MCF 10A (cell line): ENCODE data around the gene ACOXL. TPM values are rescaled to one million over a fixed set of nuclear protein-coding genes. Genes with fewer than 3 reads are reported as not detected.

Source experiments
- BruUV-seq: library from RNA; stranded (reverse); fragments of 400-500 nt; replicated peaks from 2 replicates; lab custom pipeline; 2021; lab: Mats Ljungman, UMichigan
- CTCF ChIA-PET: fragments of 300-600 bp; sonication (Branson Sonifier 250); formaldehyde crosslinking; extraction: SDS; loops from one replicate; lab custom pipeline; 2021; ENCODE audit warnings: antibody characterized with exemption, inconsistent platforms; lab: Yijun Ruan, JAX
- POLR2A ChIA-PET: fragments of 300-600, 350-650 bp; sonication (Branson Sonifier 250); formaldehyde crosslinking; extraction: SDS; loops from one replicate; lab custom pipeline; 2020; ENCODE audit warnings: antibody characterized with exemption, inconsistent platforms; lab: Yijun Ruan, JAX
- DNase-seq: peaks from one replicate; pipeline ENCODE4 v3.0.0-alpha.2; 2018; ENCODE audit not compliant: unreplicated experiment
- H3K27ac Mint-ChIP-seq: one replicate; pipeline ENCODE4 v1.8.0; 2022; ENCODE audit warnings: mild to moderate bottlenecking, low read depth, mixed read lengths; ENCODE audit not compliant: unreplicated experiment
- H3K27me3 Mint-ChIP-seq: one replicate; pipeline ENCODE4 v1.8.0; 2022; ENCODE audit warnings: mixed read lengths; ENCODE audit not compliant: insufficient read depth, unreplicated experiment
- H3K36me3 Mint-ChIP-seq: one replicate; pipeline ENCODE4 v1.8.0; 2022; ENCODE audit warnings: mild to moderate bottlenecking, moderate library complexity, mixed read lengths; ENCODE audit not compliant: insufficient read depth, unreplicated experiment
- H3K4me1 Mint-ChIP-seq: one replicate; pipeline ENCODE4 v1.8.0; 2022; ENCODE audit warnings: mixed read lengths; ENCODE audit not compliant: insufficient read depth, unreplicated experiment
- H3K4me3 Mint-ChIP-seq: one replicate; pipeline ENCODE4 v1.8.0; 2022; ENCODE audit warnings: mild to moderate bottlenecking, moderate library complexity, mixed read lengths; ENCODE audit not compliant: unreplicated experiment
- H3K9me3 Mint-ChIP-seq: one replicate; pipeline ENCODE4 v1.8.0; 2022; ENCODE audit warnings: mixed read lengths; ENCODE audit not compliant: unreplicated experiment
- CTCF ChIP-seq: fragments of 200-600 bp; IDR thresholded peaks from one replicate; pipeline ENCODE4 v1.8.0; 2022; ENCODE audit warnings: antibody characterized with exemption, mild to moderate bottlenecking; ENCODE audit not compliant: unreplicated experiment
- intact Hi-C: fragments of 100-400 bp; cut with micrococcal nuclease; formaldehyde crosslinking; loops from 2 replicates; pipeline ENCODE4 v1.14.1; 2022
- total RNA-seq: library from RNA; stranded (reverse); gene quantifications from 2 replicates; pipeline ENCODE4 v1.2.3, GENCODE V29; 2022

The ACOXL gene
- total RNA-seq, 1 experiment from 2014 or later = not detected

- H3K4me3 Mint-ChIP-seq = no peak overlapping the region
- DNase-seq = no peak
- no TSS peak for BruUV-seq
- no peak overlapping the region for H3K27ac Mint-ChIP-seq
- intact Hi-C loops = no loop called here
- H3K27me3 Mint-ChIP-seq = no peaks in the 10 kb centered on the region
- H3K36me3 Mint-ChIP-seq = no peaks in the 10 kb centered on the region
- POLR2A ChIA-PET = no interaction called here
- H3K9me3 Mint-ChIP-seq = peaks cover 10% of the 10 kb centered on the region
- CTCF ChIA-PET = no interaction called here
- TF ChIP-seq CTCF = no peak
- H3K4me1 Mint-ChIP-seq = peaks cover 10% of the 10 kb centered on the region
Observed at GRCh38 chr2:110933420-110933819, 201.0 kb downstream of the ACOXL start.

- DNase-seq = no peak
- Mint-ChIP-seq H3K27me3 (no peaks in the 10 kb centered on the region), H3K9me3 (no peaks in the 10 kb centered on the region), H3K27ac (no peak overlapping the region), H3K36me3 (no peaks in the 10 kb centered on the region), H3K4me1 (peaks cover 10% of the 10 kb centered on the region), H3K4me3 (no peak overlapping the region)
- TF ChIP-seq CTCF = no peak
- POLR2A ChIA-PET = interaction anchor here (0.6 kb wide), 2 partner anchors 14 to 49 kb away, joined by 3 to 4 read pairs; no protein-coding TSS in a partner anchor
- CTCF ChIA-PET = no interaction called here
- no TSS peak for BruUV-seq
- intact Hi-C loops = no loop called here
Observed at GRCh38 chr2:110934948-110935347, 202.6 kb downstream of the ACOXL start.

- no peak overlapping the region for H3K27ac Mint-ChIP-seq
- CTCF ChIA-PET = no interaction called here
- peaks cover 23% of the 10 kb centered on the region for H3K27me3 Mint-ChIP-seq
- POLR2A ChIA-PET = no interaction called here
- H3K4me3 Mint-ChIP-seq = no peak overlapping the region
- H3K9me3 Mint-ChIP-seq = no peaks in the 10 kb centered on the region
- no peaks in the 10 kb centered on the region for H3K36me3 Mint-ChIP-seq
- intact Hi-C loops = no loop called here
- TF ChIP-seq CTCF = no peak
- H3K4me1 Mint-ChIP-seq = peaks cover 4% of the 10 kb centered on the region
- DNase-seq = no peak
- BruUV-seq = no TSS peak
Observed at GRCh38 chr2:110940376-110940910, 208.1 kb downstream of the ACOXL start.

GRCh38 chr2:110941226-110941625 lies 208.9 kb downstream of the ACOXL start:
- no peak for DNase-seq
- H3K27ac Mint-ChIP-seq = no peak overlapping the region
- intact Hi-C loops = no loop called here
- H3K36me3 Mint-ChIP-seq = no peaks in the 10 kb centered on the region
- POLR2A ChIA-PET = no interaction called here
- H3K9me3 Mint-ChIP-seq = no peaks in the 10 kb centered on the region
- H3K4me3 Mint-ChIP-seq = no peak overlapping the region
- H3K27me3 Mint-ChIP-seq = peaks cover 23% of the 10 kb centered on the region
- TF ChIP-seq CTCF = no peak
- no TSS peak for BruUV-seq
- H3K4me1 Mint-ChIP-seq = peaks cover 4% of the 10 kb centered on the region
- CTCF ChIA-PET = no interaction called here
